Cardiac muscle cell (in vitro differentiated cells and primary cell): ENCODE measurements around the gene PGAM1. TPM values are rescaled to one million over a fixed set of nuclear protein-coding genes. Genes with fewer than 3 reads are reported as not detected.

ENCODE experiments used
- DNase-seq, 2 donors: peaks; one replicate each; pipeline versions ENCODE4 v3.0.0 to v3.0.0-alpha.2; 2010 to 2017; ENCODE audit warnings: low read depth in 1 of 2, low spot score in 1 of 2
- H3K27ac ChIP-seq: fragments of 200-600 bp; sonication (generic); 2 replicates; pipeline ENCODE4 v1.5.1; 2016
- H3K27me3 ChIP-seq: fragments of 200-600 bp; sonication (generic); 2 replicates; pipeline ENCODE4 v1.6.0; 2016; ENCODE audit warnings: control low read depth
- H3K36me3 ChIP-seq: fragments of 200-600 bp; sonication (generic); 2 replicates; pipeline ENCODE4 v1.5.1; 2016; ENCODE audit warnings: control low read depth
- H3K4me1 ChIP-seq: fragments of 200-600 bp; sonication (generic); 2 replicates; pipeline ENCODE4 v1.8.1; 2017; ENCODE audit warnings: low read depth, mild to moderate bottlenecking, mixed run types
- H3K4me3 ChIP-seq: fragments of 200-600 bp; sonication (generic); 2 replicates; pipeline ENCODE4 v1.5.1; 2016; ENCODE audit warnings: mild to moderate bottlenecking
- H3K9me3 ChIP-seq: fragments of 200-600 bp; sonication (generic); 2 replicates; pipeline ENCODE4 v1.5.1; 2017; ENCODE audit warnings: low read depth, mild to moderate bottlenecking, control low read depth
- CTCF ChIP-seq: IDR thresholded peaks from 2 replicates; pipeline ENCODE4 v1.5.1; 2012; ENCODE audit warnings: low read depth, mild to moderate bottlenecking, low read length
- polyA plus RNA-seq: library from polyadenylated mRNA; unstranded; fragments of >200 nt; fragmentation: Nextera tagmentation; extraction: Ambion mirVana; gene quantifications from 2 replicates; pipeline ENCODE4 v1.2.1, GENCODE V29; 2016
- total RNA-seq: library from RNA; depleted of rRNA; stranded (reverse); fragments of >200 nt; gene quantifications from 2 replicates; pipeline ENCODE4 v1.2.3, GENCODE V29; 2016

The PGAM1 gene
- total and polyA plus RNA-seq, 2 experiments from 2014 or later: 912 to 1,889 TPM

DNA sequence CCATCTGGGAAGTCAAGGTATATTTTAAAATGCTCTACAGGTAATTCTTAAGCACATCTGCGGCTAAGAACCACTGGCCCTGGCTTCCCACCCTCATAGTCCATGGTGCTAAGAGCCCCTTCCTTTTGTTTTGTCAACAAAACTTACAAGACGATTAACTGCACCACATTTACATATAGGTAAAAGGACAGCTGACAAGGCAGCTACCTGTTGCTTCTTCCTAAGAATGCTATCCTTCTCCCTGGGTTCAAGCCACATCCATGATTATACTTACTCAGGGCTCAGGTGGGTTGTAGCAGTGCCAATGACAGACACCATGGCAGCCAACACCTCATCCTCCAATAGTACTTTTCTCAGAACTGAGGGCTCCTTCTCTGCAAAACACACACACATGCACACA lies 36.3 kb downstream of the PGAM1 start:
- TF ChIP-seq CTCF: no peak
- Histone ChIP-seq H3K9me3 (no peaks in the 10 kb centered on the region), H3K36me3 (peaks cover 67% of the 10 kb centered on the region), H3K27me3 (no peaks in the 10 kb centered on the region), H3K4me3 (no peak overlapping the region), H3K4me1 (no peaks in the 10 kb centered on the region), H3K27ac (no peak overlapping the region)
- DNase-seq: no peak

DNA sequence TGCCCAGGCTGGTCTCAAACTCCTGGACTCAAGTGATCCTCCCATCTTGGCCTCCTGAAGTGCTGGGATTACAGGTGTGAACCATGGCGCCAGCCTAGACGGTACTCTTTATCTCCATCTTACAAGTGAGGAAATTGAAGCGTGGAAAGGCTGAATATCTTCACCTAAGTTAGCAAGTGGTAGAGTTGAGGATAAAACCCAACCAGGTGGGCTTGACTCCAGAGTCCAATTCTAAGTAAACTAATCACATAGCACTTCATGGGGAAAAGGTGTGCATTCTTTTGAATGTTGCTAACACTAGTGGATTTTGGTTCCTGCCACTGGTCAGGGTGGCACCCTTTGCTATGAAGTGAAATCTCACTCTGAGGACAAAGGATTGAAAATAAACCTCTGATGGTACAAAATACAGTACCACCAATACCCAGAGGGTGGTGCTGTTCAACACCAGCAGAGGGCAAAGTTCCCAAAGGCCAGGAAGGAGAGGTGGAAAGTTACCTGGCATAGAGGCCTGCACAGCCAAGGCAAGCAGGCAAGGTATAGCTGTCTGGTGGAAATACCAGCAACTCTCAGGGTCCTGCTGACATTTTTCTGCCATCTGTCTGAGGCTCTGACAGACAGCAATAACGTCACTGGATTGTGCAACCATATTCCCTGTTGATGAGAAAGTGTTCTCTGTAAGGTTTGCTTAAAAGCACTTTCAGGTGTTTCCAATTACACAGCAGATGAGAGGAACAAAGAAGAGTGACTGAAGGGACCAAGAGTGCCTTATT lies 37.6 kb downstream of the PGAM1 start:
- peak; percentile 59 to 62 for DNase-seq
- Histone ChIP-seq H3K27ac (peak overlapping the region; percentile 51), H3K4me3 (no peak overlapping the region), H3K4me1 (no peaks in the 10 kb centered on the region), H3K36me3 (peaks cover 66% of the 10 kb centered on the region), H3K9me3 (no peaks in the 10 kb centered on the region), H3K27me3 (no peaks in the 10 kb centered on the region)
- peak; percentile 84 for TF ChIP-seq CTCF

GRCh38 chr10:97464226-97464625 lies 38.2 kb downstream of the PGAM1 start:
- H3K27me3 ChIP-seq: no peaks in the 10 kb centered on the region
- no peak overlapping the region for H3K4me3 ChIP-seq
- H3K27ac ChIP-seq: peak overlapping the region; percentile 51
- no peaks in the 10 kb centered on the region for H3K4me1 ChIP-seq
- peaks cover 62% of the 10 kb centered on the region for H3K36me3 ChIP-seq
- H3K9me3 ChIP-seq: no peaks in the 10 kb centered on the region
- no peak for DNase-seq
- no peak for TF ChIP-seq CTCF

- peaks cover 59% of the 10 kb centered on the region for H3K36me3 ChIP-seq
- H3K27ac ChIP-seq: no peak overlapping the region
- TF ChIP-seq CTCF: no peak
Observed at GRCh38 chr10:97465982-97466381, 40.0 kb downstream of the PGAM1 start.

GRCh38 chr10:97466755-97467154 lies 40.8 kb downstream of the PGAM1 start:
- DNase-seq: no peak
- Histone ChIP-seq H3K4me1 (no peaks in the 10 kb centered on the region), H3K27me3 (no peaks in the 10 kb centered on the region), H3K4me3 (no peak overlapping the region), H3K9me3 (no peaks in the 10 kb centered on the region), H3K36me3 (peaks cover 54% of the 10 kb centered on the region), H3K27ac (no peak overlapping the region)
- TF ChIP-seq CTCF: no peak

More at GRCh38 chr10:97465982-97466381, 40.0 kb downstream of the PGAM1 start:
- no peaks in the 10 kb centered on the region for H3K4me1 ChIP-seq
- H3K9me3 ChIP-seq: no peaks in the 10 kb centered on the region
- H3K4me3 ChIP-seq: no peak overlapping the region
- H3K27me3 ChIP-seq: no peaks in the 10 kb centered on the region
- DNase-seq: no peak
